ENCODE measurements around the gene PRICKLE3.
"Not testable (repeated sequence)": the region's sequence is repeated elsewhere in the genome, so short reads cannot be mapped to it uniquely, and the experiment has no call there.

Gene PRICKLE3

GRCh38 chrX:49157194-49157593 is 29.0 kb downstream of the PRICKLE3 start:
- DNase-seq (ENCODE audit: low read depth): no peak

- DNase-seq (ENCODE audit: low read depth): peak; percentile 68
Measured at GRCh38 chrX:49155900-49156837, 30.0 kb downstream of the PRICKLE3 start.

- no peak for DNase-seq (ENCODE audit: low read depth)
Measured at GRCh38 chrX:49155243-49155899, 30.8 kb downstream of the PRICKLE3 start.

GRCh38 chrX:49153467-49153866 is 32.7 kb downstream of the PRICKLE3 start:
- DNase-seq (ENCODE audit: low read depth): no peak

- not testable (repeated sequence) for DNase-seq (ENCODE audit: low read depth)
Measured at GRCh38 chrX:49149291-49149690, 36.9 kb downstream of the PRICKLE3 start.

GRCh38 chrX:49148390-49149100 is 37.6 kb downstream of the PRICKLE3 start:
- not testable (repeated sequence) for DNase-seq (ENCODE audit: low read depth)

- no peak for DNase-seq (ENCODE audit: low read depth)
Measured at GRCh38 chrX:49147936-49148335, 38.2 kb downstream of the PRICKLE3 start.

- DNase-seq (ENCODE audit: low read depth): no peak
Measured at GRCh38 chrX:49147282-49147681, 38.9 kb downstream of the PRICKLE3 start.

GRCh38 chrX:49143154-49143553 is 43.0 kb downstream of the PRICKLE3 start:
- not testable (repeated sequence) for DNase-seq (ENCODE audit: low read depth)

GRCh38 chrX:49142264-49142663 is 43.9 kb downstream of the PRICKLE3 start:
- DNase-seq (ENCODE audit: low read depth): not testable (repeated sequence)

GRCh38 chrX:49139713-49140112 is 46.5 kb downstream of the PRICKLE3 start:
- DNase-seq (ENCODE audit: low read depth): no peak

GRCh38 chrX:49137492-49137891 is 48.7 kb downstream of the PRICKLE3 start:
- DNase-seq (ENCODE audit: low read depth): no peak

- DNase-seq (ENCODE audit: low read depth): no peak
Measured at GRCh38 chrX:49133759-49134158, 52.4 kb downstream of the PRICKLE3 start.

- DNase-seq (ENCODE audit: low read depth): not testable (repeated sequence)
Measured at GRCh38 chrX:49132275-49132674, 53.9 kb downstream of the PRICKLE3 start.

- no peak for DNase-seq (ENCODE audit: low read depth)
Measured at GRCh38 chrX:49129427-49129826, 56.7 kb downstream of the PRICKLE3 start.

GRCh38 chrX:49127742-49128258 is 58.4 kb downstream of the PRICKLE3 start:
- DNase-seq (ENCODE audit: low read depth): not testable (repeated sequence)

All from HS-5 (cell line).